SH-SY5Y (cell line): Measurements from ENCODE around the gene TXNRD1.

Source experiments
- GATA2 ChIP-seq: IDR thresholded peaks from 2 replicates; pipeline ENCODE4 v1.6.1; 2011; ENCODE audit warnings: mild to moderate bottlenecking, low read depth, low read length
- GATA3 ChIP-seq: IDR thresholded peaks from 2 replicates; pipeline ENCODE4 v1.6.1; 2011; ENCODE audit warnings: low read depth, mild to moderate bottlenecking, low read length, moderate library complexity

TXNRD1 gene

DNA sequence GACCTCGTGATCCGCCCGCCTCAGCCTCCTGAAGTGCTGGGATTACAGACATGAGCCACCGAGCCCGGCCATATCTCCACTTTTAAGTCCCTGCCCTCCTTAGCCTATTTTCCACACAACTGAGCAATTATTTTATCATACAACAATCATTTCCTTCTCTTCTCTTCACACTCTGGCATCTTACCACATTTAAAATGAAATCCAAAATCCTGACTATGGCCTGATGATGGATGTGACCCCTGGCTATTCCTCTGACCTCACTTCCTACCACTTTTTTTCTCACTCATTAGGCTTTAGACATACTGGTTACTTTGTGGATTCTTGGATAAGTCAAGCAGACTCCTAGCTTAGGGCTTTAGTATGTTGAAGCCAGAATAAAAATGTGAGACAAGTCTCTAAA is 66.1 kb downstream of the TXNRD1 start:
- TF ChIP-seq GATA2 (no peak), GATA3 (no peak)

GRCh38 chr12:104282109-104282508 is 66.5 kb downstream of the TXNRD1 start:
- TF ChIP-seq GATA3 (no peak), GATA2 (no peak)

DNA sequence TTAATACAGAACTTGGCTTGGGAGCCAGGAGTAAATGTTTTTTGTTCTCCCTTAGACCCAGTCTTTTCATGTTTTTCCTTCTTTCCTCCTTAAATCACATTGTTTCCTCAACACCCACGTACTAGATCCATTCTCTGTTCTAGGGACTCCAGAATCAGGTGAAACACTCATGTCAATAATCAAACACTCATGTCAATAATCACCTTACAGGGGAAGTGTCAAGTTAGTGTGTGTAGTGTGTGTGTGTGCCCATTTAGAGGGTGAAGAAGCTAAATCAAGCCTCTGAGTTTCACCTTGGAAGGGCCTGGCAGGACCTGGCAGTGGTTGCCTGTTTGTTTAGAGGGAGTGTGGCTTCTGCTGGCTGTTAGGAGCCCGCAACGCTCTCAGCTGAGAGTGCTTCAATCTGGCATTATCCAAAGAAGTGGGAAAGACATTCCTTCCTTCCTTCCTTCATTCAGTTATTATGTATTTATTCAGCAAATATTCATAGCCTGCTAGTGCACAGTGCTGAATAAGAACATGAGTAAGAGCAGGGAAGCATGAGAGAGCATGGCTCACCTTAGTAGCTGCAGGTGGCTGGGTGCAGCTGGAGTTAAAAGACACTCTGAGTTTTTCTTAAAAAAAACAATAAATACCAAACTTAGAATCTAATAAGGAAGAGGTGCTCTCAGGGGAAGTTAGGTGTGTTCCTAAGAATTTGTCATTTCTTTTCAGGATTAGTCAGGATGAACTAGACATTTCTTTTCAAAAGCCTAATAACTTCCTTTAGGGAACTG is 70.3 kb downstream of the TXNRD1 start:
- TF ChIP-seq GATA3 (no peak), GATA2 (no peak)

- TF ChIP-seq GATA3 (no peak), GATA2 (no peak)
Observed at GRCh38 chr12:104286516-104287482, 71.2 kb downstream of the TXNRD1 start.

DNA sequence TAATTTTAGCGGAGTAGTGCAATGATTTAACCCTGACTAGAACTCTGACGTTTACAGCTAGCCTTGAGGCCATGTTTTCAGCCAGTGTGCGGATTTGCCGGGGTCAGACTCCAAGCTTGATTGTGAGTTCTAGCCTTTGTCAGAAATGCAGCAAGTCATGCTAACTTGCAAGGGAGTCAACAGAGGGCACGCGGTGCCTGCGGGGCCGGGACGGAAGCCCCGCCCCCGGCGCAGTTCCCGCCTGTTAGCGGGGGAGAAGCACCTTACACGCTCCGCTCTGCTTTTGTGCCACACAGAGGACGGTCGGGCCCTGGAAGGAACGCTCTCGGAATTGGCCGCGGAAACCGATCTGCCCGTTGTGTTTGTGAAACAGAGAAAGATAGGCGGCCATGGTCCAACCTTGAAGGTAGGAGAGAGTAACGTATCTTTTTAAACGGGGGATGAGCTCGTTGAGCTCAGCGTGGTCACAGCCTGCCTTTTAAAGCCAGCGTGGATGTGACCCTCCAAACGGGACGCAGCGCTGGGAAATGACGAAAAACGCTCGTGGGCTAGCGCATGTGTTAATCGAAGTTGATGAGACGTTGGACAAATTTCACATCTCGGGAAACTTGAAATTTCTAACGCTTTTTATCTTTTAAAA is 73.2 kb downstream of the TXNRD1 start:
- TF ChIP-seq GATA2 (no peak), GATA3 (no peak)

DNA sequence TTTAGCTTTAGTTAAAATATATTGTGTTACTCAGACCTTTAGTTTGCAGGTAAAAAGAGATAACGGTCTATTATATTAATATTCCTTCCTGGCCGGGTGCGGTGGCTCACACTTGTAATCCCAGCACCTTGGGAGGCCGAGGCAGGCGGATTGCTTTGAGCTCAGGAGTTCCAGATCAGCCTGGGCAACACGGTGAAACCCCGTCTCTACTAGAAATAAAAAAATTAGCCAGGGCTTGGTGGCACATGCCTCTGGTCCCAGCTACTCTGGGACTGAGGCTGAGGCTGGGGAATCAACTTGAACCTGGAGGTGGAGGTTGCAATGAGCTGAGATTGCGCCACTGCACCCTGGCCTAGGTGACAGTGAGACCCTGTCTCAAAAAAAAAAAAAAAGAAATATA is 74.7 kb downstream of the TXNRD1 start:
- no peak for TF ChIP-seq GATA3
- no peak for TF ChIP-seq GATA2

- TF ChIP-seq GATA3 (no peak), GATA2 (no peak)
Observed at GRCh38 chr12:104290855-104291254, 75.3 kb downstream of the TXNRD1 start.

DNA sequence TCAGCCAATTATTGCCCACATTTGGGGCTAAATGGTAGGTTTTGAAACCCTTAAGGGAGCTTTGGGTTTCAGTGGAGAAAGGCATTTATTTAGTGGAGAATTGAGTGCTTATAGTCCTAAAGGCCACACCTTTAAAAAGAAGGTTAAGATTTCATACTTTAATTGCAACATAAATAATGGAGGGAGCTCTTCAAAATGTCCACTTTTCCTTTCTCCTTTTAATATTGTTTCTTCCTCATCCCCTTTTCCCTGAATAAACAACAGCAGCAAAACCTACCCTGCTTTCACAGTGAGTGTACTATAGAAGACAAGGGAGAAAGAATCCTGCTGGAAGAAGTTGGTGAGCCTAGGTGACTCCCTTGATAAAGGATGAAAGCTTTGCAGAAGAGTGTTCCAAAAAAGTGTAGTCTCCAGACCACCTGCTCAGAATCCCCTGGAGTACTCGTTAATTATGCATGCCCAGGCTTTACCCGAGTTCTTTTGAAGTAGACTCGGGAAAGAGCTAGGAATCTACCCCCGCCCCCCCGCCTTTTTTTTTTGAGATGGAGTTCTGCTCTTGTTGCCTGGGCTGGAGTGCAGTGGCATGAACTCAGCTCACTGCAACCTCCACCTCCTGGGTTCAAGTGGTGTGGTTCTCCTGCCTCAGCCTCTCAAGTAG is 76.4 kb downstream of the TXNRD1 start:
- TF ChIP-seq GATA2: no peak
- TF ChIP-seq GATA3: no peak

DNA sequence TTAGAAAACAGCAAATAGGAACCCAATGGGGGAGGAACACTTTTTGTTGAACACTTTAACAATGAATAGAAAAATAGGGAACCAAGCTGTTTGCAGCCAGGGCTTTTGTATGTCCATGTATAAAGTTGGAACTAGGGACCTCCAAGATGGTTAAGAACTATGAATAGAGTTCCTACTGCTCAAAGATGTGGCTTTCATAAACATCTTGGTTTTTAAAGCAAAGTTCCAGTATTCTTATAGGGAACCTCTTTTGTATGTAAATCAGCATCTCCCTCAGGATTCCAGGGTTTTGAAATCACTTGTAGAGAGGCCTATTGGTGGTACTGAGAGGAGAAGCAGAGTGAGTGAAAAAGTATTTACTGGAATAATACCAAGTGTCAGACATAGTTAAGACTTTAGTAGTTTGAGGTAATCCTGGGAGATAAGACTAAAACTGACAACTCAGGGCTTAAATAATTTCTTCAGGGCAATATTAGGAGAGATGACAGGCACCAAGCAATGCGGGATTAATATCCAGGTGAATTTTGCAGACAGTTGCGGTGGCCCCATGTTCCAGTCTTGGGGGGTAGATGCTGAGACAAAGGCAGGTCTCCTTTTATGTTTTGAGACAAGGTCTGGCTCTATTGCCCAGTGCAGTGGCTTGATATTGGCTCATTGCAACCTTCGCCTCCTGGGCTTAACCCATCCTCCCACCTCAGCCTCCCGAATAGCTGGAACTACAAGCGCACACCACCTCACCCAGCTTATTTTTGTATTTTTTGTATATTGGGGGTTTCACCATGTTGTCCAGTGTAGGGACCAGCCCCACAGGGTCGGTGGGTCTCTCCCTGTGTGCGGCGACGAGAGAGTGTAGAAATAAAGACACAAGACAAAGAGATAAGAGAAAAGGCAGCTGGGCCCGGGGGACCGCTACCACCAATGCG is 77.6 kb downstream of the TXNRD1 start:
- TF ChIP-seq GATA2 (no peak), GATA3 (no peak)

DNA sequence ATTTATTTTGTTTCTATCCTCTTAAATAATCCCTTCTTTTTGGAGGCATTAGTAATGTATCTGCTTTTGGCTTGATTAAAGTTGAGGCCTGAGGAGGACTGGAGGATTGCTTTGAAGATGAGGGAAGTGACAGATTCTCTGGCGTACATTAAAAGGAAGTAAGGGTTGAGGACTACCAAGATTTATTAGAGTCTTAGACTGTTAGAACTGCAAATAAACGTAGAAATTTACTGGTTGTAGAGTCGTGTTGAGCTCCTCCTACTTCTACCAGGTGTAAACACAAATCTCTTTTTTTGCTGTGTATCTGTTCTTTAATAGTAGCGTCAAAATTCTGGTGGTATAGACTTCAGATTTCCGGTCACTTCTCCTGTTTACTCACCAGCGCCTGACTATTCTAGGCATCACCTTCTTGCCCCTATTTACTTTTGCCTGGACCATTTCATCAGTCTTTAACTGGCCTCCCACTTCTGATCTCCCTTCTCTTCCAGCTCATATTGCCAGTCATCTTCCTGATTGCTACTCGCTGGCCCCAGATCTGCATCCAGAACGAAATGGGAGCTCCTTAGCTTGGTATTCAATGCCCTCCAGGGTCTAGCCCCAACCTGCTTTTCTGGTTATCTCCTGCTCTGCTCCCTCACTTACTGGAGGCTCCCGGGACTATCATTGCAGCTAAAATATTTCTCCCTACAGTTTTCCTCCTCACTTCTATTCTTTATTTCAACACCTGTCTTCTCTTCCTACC is 79.5 kb downstream of the TXNRD1 start:
- no peak for TF ChIP-seq GATA2
- no peak for TF ChIP-seq GATA3

GRCh38 chr12:104295954-104296353 is 80.4 kb downstream of the TXNRD1 start:
- TF ChIP-seq GATA2 (no peak), GATA3 (no peak)

- TF ChIP-seq GATA2: no peak
Observed at GRCh38 chr12:104296718-104297117, 81.1 kb downstream of the TXNRD1 start.
